ENCODE measurements around the gene PCDH15.

- TF ChIP-seq CTCF (IDR thresholded peaks at IDR 0.05; ENCODE audit: low read length) (no peak), EZH2 (optimal IDR thresholded peaks at IDR 0.05; ENCODE audit: low read depth, low read length) (no peak), EZH2phosphoT487 (IDR thresholded peaks at IDR 0.05; ENCODE audit: low read length) (no peak)
Observed at GRCh38 chr10:53899463-53900160, 901.4 kb downstream of the PCDH15 start.

Data from MM.1S (cell line).